HG02981 (cell line): ENCODE results near the gene NPIPB12.
"Not testable (repeated sequence)": the region's sequence is repeated elsewhere in the genome, so short reads cannot be mapped to it uniquely, and the experiment has no call there.

Experiments used
- ATAC-seq: cut with Tn5 transposase; IDR thresholded peaks from one replicate; pipeline ENCODE4 v1.9.1; 2021; ENCODE audit warnings: mild to moderate bottlenecking, moderate library complexity; ENCODE audit not compliant: unreplicated experiment

NPIPB12 gene

GRCh38 chr16:29506308-29506707, at the start of gene NPIPB12:
Gene NPIPB12 (minus strand): TSS chr16:29506408.
- not testable (repeated sequence) for ATAC-seq

- ATAC-seq: not testable (repeated sequence)
These were observed 15.3 kb upstream of the NPIPB12 start for GRCh38 chr16:29521520-29521919.

- not testable (repeated sequence) for ATAC-seq
These were observed 23.9 kb downstream of the NPIPB12 start for GRCh38 chr16:29482276-29482675.

GRCh38 chr16:29472065-29472464, 34.1 kb downstream of the NPIPB12 start:
- ATAC-seq: not testable (repeated sequence)

GRCh38 chr16:29469660-29470059, 36.5 kb downstream of the NPIPB12 start:
- not testable (repeated sequence) for ATAC-seq

GRCh38 chr16:29467654-29468366, 38.4 kb downstream of the NPIPB12 start:
- ATAC-seq: not testable (repeated sequence)

- not testable (repeated sequence) for ATAC-seq
These were observed 39.3 kb downstream of the NPIPB12 start for GRCh38 chr16:29466904-29467303.

GRCh38 chr16:29465985-29466824, 40.0 kb downstream of the NPIPB12 start:
- not testable (repeated sequence) for ATAC-seq

GRCh38 chr16:29460647-29461030, 45.6 kb downstream of the NPIPB12 start:
- not testable (repeated sequence) for ATAC-seq

GRCh38 chr16:29459706-29460646, 46.2 kb downstream of the NPIPB12 start, which contains the start of gene SULT1A4:
Gene SULT1A4 (plus strand): TSS chr16:29459913. CDS start chr16:29461386, 1,473 bp downstream.
- ATAC-seq: not testable (repeated sequence)

GRCh38 chr16:29457660-29458059, 48.5 kb downstream of the NPIPB12 start:
- not testable (repeated sequence) for ATAC-seq

- ATAC-seq: peak; percentile 51
These were observed 51.4 kb downstream of the NPIPB12 start for GRCh38 chr16:29454828-29455227.

GRCh38 chr16:29454269-29454668, 51.9 kb downstream of the NPIPB12 start, which contains the start of the genes BOLA2 and SLX1B:
Gene BOLA2 (minus strand): TSS chr16:29454351. CDS start chr16:29454253, 98 bp downstream.
Gene SLX1B (plus strand): TSS chr16:29454533.
- ATAC-seq: peak; percentile 82

- peak; percentile 7 for ATAC-seq
These were observed 52.5 kb downstream of the NPIPB12 start for GRCh38 chr16:29453754-29454153.
